ENCODE measurements around the gene PORCN. TPM values are rescaled to one million over a fixed set of nuclear protein-coding genes. Genes with fewer than 3 reads are reported as not detected.

Gene PORCN
- total and polyA plus RNA-seq, 9 of the 15 experiments (the other 6 are each of a cell fraction or from before 2014, with no cell fraction given), result 0.34 to 5.1 (median 2.8) TPM

- TF ChIP-seq, protein P1, sequence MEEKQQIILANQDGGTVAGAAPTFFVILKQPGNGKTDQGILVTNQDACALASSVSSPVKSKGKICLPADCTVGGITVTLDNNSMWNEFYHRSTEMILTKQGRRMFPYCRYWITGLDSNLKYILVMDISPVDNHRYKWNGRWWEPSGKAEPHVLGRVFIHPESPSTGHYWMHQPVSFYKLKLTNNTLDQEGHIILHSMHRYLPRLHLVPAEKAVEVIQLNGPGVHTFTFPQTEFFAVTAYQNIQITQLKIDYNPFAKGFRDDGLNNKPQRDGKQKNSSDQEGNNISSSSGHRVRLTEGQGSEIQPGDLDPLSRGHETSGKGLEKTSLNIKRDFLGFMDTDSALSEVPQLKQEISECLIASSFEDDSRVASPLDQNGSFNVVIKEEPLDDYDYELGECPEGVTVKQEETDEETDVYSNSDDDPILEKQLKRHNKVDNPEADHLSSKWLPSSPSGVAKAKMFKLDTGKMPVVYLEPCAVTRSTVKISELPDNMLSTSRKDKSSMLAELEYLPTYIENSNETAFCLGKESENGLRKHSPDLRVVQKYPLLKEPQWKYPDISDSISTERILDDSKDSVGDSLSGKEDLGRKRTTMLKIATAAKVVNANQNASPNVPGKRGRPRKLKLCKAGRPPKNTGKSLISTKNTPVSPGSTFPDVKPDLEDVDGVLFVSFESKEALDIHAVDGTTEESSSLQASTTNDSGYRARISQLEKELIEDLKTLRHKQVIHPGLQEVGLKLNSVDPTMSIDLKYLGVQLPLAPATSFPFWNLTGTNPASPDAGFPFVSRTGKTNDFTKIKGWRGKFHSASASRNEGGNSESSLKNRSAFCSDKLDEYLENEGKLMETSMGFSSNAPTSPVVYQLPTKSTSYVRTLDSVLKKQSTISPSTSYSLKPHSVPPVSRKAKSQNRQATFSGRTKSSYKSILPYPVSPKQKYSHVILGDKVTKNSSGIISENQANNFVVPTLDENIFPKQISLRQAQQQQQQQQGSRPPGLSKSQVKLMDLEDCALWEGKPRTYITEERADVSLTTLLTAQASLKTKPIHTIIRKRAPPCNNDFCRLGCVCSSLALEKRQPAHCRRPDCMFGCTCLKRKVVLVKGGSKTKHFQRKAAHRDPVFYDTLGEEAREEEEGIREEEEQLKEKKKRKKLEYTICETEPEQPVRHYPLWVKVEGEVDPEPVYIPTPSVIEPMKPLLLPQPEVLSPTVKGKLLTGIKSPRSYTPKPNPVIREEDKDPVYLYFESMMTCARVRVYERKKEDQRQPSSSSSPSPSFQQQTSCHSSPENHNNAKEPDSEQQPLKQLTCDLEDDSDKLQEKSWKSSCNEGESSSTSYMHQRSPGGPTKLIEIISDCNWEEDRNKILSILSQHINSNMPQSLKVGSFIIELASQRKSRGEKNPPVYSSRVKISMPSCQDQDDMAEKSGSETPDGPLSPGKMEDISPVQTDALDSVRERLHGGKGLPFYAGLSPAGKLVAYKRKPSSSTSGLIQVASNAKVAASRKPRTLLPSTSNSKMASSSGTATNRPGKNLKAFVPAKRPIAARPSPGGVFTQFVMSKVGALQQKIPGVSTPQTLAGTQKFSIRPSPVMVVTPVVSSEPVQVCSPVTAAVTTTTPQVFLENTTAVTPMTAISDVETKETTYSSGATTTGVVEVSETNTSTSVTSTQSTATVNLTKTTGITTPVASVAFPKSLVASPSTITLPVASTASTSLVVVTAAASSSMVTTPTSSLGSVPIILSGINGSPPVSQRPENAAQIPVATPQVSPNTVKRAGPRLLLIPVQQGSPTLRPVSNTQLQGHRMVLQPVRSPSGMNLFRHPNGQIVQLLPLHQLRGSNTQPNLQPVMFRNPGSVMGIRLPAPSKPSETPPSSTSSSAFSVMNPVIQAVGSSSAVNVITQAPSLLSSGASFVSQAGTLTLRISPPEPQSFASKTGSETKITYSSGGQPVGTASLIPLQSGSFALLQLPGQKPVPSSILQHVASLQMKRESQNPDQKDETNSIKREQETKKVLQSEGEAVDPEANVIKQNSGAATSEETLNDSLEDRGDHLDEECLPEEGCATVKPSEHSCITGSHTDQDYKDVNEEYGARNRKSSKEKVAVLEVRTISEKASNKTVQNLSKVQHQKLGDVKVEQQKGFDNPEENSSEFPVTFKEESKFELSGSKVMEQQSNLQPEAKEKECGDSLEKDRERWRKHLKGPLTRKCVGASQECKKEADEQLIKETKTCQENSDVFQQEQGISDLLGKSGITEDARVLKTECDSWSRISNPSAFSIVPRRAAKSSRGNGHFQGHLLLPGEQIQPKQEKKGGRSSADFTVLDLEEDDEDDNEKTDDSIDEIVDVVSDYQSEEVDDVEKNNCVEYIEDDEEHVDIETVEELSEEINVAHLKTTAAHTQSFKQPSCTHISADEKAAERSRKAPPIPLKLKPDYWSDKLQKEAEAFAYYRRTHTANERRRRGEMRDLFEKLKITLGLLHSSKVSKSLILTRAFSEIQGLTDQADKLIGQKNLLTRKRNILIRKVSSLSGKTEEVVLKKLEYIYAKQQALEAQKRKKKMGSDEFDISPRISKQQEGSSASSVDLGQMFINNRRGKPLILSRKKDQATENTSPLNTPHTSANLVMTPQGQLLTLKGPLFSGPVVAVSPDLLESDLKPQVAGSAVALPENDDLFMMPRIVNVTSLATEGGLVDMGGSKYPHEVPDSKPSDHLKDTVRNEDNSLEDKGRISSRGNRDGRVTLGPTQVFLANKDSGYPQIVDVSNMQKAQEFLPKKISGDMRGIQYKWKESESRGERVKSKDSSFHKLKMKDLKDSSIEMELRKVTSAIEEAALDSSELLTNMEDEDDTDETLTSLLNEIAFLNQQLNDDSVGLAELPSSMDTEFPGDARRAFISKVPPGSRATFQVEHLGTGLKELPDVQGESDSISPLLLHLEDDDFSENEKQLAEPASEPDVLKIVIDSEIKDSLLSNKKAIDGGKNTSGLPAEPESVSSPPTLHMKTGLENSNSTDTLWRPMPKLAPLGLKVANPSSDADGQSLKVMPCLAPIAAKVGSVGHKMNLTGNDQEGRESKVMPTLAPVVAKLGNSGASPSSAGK (IDR thresholded peaks at IDR 0.05), result peak; percentile 68
- TF ChIP-seq FOXK2 (conservative IDR thresholded peaks at IDR 0.05 in 1 of 2, IDR thresholded peaks at IDR 0.05 in 1 of 2; ENCODE audit: low read depth in 2 of 2) (peak; percentile 87), ETV1 (tag; conservative IDR thresholded peaks at IDR 0.05; ENCODE audit: low read depth) (peak; percentile 55; the same call in 1 of the 2 replicates), SIX5 (IDR thresholded peaks at IDR 0.05; ENCODE audit: borderline replicate concordance in 1 of 2, insufficient read depth in 1 of 2, low read depth in 1 of 2, low read length in 2 of 2) (no peak), ZNF764 (CRISPR knock-in tag; IDR thresholded peaks at IDR 0.05; ENCODE audit: low read depth) (no peak), FUS (optimal IDR thresholded peaks at IDR 0.05; ENCODE audit: low read depth, low read length) (no peak), NFRKB (IDR thresholded peaks at IDR 0.05; ENCODE audit: low read depth) (no peak), TARDBP (IDR thresholded peaks at IDR 0.05) (peak; percentile 78; the same call in 1 of the 2 replicates), JUNB (CRISPR knock-in tag; conservative IDR thresholded peaks at IDR 0.05) (peak; percentile 98), BCL6 (CRISPR knock-in tag; IDR thresholded peaks at IDR 0.05) (no peak), ZNF263 (CRISPR knock-in tag; IDR thresholded peaks at IDR 0.05; ENCODE audit: borderline replicate concordance) (no peak), PHF8 (IDR thresholded peaks at IDR 0.05; ENCODE audit: borderline replicate concordance, low read length) (peak; percentile 55; the same call in 1 of the 2 replicates), CEBPB (tag; IDR thresholded peaks at IDR 0.05) (peak; percentile 91), USF2 (CRISPR knock-in tag; IDR thresholded peaks at IDR 0.05) (peak; percentile 35; the same call in 1 of the 2 replicates)
- TF ChIP-seq, protein P2, sequence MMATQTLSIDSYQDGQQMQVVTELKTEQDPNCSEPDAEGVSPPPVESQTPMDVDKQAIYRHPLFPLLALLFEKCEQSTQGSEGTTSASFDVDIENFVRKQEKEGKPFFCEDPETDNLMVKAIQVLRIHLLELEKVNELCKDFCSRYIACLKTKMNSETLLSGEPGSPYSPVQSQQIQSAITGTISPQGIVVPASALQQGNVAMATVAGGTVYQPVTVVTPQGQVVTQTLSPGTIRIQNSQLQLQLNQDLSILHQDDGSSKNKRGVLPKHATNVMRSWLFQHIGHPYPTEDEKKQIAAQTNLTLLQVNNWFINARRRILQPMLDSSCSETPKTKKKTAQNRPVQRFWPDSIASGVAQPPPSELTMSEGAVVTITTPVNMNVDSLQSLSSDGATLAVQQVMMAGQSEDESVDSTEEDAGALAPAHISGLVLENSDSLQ (IDR thresholded peaks at IDR 0.05), result peak; percentile 80
Observed at GRCh38 chrX:48539345-48540027, 30.7 kb downstream of the PORCN start, which contains the start of gene TBC1D25 (continued).
